HG02610 (cell line): ENCODE data around the gene DTHD1.

ENCODE experiments used
- ATAC-seq: cut with Tn5 transposase; IDR thresholded peaks from one replicate; pipeline ENCODE4 v1.9.1; 2021; ENCODE audit warnings: mild to moderate bottlenecking, moderate library complexity; ENCODE audit not compliant: unreplicated experiment

DTHD1 gene

DNA sequence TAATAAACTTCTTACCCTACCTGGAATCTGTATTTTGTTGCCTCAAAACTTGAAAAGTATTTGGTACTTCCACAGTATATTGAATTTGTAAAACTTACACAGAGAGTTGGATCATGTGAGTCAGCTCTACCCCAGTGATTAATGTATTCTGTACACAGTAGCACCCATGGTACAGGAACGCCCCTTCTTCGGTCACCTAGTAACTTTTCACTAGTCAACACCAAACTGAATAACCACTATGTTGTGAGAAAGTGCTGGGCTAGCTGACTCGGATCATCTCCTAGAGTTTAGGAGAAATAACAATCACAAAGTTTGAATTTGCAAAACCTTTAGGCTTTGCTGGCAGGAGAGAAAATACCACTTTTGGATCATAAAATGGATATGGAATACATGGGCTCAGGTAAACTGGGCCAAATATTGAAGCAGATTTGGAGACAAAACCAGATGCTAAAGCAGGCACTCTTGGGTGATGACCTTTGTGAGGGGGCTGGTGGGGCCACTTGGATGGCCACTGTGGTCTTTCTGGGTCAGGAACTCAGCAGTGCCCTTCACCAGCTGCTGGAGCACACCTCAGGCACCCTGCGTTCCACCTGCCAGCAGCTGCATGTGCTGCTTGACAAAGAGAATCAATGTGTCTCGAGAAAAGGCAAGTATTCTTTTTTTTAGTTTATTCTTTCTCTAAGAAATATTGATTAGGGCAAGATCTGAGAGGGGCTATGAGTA, at the start of gene DTHD1:
DTHD1 (plus strand) TSS at position 233 of the 723 bp plus-strand sequence; CDS start at position 376, 143 bp downstream.
- ATAC-seq = no peak

DNA sequence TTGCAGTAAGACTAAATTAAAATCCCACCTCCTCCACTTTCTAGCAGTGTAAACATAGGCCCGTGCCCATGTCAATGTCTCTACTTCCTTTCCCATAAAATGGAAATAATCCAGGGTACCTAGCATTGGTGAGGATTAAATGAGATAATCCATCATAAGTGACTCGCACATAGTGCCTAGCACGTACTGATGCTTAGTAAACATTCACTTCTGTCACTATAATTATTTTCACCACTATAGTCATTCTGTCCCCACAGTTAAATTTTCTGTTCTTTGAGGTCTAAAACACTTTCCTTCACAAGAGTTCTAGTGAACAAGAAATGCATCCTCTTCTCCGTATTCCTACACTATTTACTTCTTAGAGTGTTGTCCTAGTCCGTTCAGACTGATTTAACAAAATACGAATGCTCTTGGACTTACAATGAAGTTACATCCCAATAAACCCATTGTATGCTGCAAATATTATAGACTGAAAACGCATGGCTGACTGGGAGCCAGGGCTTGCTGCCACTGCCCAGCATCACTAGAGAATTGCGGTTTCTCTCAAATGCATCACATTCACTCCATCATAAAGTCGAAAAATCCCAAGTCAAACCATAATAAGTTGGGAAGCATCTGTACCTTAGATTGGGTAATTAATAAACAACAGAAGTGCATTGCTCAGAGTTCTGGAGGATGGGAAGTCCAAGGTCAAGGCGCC, 47.7 kb upstream of the DTHD1 start:
- no peak for ATAC-seq

DNA sequence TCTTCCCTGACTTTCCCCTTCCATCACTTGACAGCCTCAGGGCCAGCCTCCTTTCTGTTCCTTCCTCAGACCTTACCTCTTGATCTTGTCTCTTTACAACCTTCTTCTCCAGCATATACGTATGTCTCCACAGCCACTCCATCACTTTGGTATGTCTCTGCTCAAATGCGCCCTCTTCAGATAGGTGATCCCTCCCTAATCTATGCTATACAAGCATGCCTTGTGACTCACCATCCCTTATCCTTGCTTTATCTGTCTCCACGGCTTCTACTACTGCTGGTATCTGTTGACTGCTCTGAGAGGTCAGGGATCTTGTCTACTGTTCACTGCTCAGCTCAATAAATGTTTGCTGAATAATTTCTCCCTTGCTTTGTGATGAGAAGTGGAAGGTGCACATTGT, 46.1 kb upstream of the DTHD1 start:
- no peak for ATAC-seq

DNA sequence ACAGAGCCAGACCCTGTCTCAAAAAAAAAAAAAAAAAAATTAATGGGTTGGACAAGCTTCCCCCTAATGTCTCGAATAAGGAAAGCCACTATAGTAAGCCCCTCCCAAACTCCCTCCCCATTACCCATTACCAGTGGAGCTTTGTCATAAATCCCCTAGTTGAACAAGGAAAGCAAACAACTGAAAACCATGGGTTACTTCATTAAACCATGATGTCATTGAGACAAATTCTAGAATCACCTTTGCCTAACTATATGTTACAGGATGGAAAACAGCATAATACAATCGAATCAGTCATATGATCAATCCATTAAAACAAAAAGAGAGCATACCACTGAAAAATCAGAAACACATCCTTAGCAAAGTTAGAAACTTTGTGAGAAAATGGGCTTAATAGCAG, 45.3 kb upstream of the DTHD1 start:
- no peak for ATAC-seq

DNA sequence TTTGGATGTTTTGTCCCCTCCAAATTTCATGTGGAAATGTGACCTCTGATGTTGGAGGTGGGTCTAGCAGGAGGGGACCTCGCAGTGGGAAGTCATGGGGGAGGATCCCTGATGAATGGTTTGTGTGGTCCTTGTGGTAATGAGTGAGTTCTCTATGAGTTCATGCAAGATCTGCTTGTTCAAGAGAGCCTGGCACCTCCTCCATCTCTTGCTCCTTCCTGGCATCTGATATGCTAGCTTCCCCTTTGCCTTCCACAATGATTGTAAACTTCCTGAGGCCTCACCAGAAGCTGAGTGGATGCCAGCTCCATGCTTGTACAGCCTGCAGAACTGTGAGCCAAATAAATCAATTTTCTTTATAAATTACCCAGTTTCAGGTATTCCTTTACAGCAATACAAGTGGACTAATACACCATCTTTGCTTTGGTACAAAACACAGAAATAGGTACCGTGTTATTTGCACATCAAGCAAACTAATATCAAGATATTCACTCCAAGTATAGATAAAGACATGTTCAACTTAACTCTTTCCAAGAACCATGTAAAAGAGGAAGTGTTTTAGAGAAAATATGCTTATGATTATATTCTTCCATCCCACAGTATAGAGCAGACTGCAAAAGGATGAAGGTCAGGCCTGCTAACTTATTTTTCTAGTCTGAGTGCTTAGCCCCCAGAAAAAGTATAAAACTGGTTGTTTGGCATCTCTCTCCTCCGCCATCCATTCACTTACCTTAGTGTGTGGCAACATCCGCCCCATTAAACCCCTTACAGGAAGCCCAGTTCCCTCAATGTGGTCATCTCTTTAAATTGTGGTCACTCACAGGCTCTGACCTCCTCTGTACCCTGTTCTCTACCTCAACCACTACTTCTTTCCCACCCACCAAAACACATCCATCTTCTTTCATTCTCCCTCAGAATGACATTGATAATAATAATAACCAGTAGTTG, 43.8 kb upstream of the DTHD1 start:
- ATAC-seq = no peak

DNA sequence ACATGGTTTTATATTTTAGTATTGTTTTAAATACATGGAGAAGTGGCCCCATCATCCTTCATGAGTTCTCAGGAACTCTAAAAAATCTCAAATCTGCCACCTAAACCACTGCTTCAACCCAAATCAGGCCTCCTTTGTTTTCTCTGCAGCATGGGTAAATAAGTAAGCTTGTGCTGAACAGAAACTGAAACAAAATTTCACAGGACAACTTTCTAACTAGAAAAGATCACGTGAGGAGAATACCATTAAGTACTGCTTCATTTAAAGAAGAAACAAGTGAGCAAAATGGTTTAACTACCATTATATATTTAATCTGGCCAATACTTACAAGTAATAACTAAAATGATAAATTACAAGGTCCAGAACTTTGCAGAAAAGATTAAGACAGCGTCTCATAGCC, 39.6 kb upstream of the DTHD1 start:
- ATAC-seq = peak; percentile 45

DNA sequence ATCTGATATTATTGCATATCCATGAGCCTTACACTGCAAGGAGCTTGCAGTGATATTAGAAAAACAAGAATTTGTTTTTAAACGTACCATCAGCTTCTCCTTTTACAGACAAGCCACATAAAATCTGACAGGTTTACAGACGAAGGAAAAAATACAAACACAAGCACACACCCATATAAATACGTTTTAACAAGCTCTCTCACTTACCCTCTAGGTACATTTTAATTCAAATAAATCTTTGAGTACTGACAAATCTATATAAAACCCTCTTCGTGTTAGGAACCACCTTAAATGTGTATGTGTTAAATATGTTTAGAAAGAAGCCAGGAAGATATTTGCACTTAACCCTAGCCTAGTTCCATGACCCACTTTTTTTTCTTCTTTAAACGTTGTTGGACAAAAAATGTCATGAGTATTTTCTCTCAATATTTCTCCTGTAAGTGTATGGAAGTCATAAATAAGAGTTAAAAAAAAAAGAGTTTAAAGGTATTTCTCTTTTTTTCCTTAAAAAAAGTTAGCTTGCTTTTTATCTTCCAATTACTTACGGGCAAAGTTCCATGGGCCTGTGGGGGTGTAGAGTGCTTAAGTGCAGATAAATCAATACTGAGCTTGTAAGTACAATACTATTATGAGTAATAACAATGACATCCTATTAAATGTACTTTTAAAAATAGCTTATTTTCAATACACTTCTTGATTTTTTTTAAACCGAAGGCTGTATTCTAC, 38.6 kb upstream of the DTHD1 start:
- ATAC-seq = no peak

DNA sequence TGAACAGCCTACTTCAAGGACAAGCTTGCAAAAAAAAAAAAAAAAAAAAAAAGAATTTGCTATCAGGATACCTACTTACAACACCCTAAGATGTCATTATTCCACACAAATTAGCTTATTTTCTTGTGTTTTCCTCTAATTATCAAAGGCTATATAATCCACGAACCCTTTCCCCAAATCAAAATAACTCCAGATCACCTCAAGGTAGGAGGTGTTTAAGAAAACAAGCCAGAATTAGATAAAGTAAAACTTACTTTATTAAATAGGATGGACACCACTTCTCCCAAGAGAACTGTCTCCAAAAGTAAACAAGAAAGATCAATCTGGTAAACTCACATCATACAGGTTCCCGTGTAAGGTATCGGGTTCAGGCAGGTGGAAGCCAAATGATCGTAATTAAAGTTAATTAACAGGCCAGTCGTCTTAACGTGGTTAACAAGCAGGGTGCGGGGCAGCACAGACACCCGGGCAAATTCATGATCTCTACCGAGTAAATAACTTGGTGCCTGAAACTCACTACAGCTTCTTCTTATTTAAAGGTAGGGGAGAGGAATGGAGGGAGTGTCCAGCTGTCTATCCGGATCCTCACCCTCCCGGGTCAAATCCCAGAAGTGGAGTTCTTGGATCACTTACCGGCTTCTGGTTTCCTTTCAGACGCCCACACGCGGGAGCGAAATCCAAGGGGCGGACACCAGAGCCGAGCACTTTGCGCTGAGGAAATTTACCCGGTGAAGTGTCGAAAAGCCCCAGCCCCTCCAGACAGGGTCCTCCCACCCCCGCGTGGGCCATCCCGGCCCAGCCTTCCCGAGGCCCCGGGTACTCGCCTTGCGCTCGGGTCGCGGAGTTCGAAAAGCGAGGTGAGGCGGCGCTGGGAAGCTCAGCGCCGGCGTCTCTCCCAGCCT, 37.8 kb upstream of the DTHD1 start:
- ATAC-seq = peak; percentile 28

DNA sequence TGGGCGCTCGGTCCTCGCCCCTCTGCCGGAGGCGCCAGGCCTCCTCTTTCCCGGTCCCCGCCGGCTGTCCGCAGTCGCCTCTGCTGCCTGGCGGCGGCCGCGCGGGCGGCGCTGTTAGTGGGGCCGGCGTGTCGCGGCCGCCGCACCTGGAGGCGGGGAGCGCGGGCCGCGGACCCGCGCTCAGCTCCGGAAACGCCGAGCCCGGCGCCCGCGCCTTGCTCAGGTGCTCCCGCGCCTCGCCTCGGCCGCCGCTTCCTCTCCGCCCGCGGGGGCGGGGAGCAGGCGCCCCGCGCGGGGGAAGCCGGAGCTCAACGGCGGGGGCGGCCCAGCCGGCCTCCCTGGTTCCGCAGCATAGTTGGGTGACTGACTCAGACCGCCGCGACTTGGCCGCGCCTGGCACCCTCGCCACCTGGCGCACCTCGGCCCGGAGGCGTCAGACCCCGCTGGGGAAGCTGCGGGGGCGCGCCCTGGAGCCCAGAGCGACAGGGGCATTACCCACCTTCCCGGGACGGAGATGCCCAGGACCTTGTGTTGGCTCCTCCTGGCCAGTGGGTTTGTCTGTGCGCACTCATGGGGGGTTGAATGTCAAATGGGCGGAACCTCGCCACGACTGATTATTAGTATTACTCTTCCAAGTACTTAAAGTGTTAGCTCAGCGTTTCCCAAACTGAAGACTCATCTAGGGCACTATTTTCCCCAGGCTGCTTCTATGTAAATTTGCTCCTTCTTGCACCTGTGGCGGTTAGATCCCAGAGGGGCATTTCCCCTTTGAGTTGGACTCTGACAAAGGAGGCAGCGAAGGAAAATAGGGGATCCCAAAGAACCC, 36.9 kb upstream of the DTHD1 start, which contains the start of gene ARAP2:
ARAP2 (minus strand) TSS at position 258 of the 826 bp plus-strand sequence. CDS start 15,028 bp downstream, outside the sequence.
- peak; percentile 66 for ATAC-seq

DNA sequence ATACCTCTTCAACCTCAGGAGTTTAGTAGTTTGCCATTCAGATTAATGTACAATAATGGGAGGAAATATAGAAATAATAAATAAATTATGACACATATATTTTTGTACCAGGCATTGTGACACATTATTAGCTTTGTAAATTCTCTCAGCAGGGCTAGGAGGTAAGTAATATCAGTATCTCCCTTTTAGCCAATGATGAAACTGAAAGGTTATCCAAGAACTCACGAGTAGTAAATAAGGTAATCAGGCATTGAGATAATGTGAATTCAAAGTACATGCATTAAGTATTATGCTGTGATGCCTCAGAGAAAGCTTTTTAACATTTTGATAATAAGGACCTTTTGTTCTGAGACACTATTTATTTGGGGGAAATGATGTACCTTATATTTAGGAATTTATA, 31.8 kb upstream of the DTHD1 start:
- ATAC-seq = peak; percentile 62

DNA sequence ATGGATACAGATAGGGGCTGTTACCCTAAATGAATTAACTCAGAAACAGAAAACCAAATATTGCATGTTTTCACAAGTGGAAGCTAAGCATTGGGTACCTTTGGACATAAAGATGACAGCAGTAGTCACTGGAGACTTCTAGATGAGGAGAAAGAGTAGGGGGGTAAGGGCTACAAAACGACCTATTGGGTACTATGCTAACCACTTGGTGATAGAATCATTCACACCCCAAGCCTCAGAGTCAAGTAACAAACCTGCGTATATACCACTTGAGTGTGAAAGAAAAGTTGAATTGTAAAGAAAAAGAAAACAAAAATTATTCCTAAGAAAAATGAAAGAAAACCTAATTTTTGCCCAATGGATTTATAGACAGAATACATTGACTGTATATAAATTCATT, 29.4 kb upstream of the DTHD1 start:
- no peak for ATAC-seq

DNA sequence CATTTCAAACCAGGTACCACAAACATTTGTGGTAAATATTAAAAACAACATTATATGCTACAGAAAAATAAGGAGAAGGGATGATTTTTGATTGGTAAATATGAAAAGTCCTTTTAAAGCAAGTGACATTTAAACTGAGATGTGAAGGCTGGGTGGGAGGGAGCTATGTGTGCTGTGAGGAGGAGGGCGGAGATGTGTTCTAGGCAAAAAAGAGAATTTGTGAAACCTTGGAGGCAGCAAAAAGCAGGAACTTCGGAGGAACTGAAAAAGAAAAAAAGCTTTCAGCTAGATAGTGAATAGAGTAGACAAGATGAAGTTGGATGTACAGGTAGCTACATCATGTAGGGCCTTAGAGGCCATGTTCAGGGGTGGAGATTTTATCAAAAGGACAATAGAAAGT, 27.0 kb upstream of the DTHD1 start:
- ATAC-seq = no peak

DNA sequence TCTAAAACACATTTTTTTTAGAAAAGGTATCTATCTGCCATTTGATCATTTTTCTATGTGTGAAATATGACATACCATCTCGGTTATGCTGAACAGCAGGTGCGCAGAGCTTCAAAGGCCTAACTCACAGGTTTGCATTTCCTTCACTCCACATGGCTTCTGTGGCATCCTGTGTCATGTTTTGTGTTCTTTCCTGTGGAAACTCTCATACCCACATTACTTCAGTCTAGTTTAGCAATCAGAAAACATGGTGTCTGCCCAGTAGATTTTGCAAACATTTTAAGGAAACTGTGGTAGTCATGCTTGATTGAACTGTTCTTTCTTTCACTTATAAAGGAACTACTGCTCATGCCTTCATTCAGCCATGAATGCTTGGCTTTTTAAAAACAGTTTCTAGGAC, 25.8 kb upstream of the DTHD1 start:
- peak; percentile 79 for ATAC-seq

DNA sequence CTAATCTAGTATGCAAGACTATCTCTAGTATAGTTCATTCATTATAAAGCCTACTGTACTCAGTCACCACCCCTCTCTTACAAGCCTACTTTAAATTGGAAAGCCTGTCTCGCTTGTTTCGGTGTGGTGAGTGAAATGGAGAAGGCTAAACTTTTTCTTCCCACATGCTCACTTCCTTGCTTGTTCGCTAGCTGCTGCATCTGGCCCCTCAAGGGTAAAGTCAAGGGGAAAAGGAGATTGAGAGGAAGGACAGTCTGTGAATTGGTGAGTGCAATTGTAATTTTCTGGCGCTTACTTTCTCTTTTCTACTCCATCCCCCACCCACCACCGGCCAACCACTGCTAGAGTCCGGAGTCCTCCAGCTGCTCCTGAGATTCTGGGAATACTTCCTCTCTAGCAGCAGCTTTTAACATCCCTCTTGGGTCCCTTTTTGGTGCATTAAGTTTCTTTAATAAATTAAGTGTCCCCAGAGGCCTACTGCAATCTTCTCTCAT, 25.0 kb upstream of the DTHD1 start:
- ATAC-seq = peak; percentile 73

DNA sequence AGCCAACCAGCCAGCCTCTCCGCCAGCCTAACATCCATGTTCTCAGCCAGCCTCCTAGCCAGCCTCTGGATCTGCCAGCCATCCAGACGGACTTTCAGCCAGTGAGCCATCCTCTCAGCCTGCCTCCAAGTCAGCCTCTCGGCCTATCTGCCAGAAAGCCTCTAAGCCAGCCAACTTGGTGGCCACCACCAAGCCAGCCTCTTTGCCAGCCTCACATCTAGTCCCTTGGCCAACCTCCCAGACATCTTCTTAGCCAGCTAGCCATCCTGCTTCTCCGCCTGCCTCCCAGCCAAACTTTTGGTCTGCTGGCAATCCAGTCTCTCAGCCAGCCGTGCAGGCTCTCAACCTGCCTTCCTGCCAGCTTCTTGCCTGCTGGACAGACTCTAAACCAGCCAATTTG, 20.7 kb upstream of the DTHD1 start:
- no peak for ATAC-seq

DNA sequence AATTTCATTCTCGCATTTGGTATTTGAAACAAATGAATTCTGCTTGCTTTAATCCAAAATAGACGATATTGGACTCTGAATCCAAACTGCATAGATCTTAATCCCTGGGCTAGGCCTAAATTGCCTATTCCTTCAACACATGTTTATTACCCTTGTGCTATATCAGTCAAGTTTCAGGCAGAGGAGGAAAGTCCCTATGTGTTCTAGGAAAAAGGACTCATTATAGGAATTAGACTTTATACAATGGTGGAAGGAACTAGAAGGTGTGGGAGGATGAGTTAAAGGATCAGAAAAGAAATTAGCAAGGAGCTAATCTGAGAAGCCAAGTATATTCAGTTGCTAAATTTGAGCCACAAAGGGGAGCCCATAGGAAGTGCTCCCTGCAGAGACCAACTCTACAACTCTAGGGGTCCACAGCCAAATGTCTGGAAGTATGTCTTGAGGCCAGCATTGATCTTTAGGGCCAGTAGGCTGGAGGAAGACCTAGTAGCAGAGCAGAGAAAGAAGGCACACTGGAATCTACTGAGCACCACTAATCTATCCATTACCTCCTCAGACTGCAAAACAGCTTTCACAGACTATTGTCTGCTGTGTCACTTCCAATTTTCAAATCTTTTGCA, 17.1 kb upstream of the DTHD1 start:
- no peak for ATAC-seq

DNA sequence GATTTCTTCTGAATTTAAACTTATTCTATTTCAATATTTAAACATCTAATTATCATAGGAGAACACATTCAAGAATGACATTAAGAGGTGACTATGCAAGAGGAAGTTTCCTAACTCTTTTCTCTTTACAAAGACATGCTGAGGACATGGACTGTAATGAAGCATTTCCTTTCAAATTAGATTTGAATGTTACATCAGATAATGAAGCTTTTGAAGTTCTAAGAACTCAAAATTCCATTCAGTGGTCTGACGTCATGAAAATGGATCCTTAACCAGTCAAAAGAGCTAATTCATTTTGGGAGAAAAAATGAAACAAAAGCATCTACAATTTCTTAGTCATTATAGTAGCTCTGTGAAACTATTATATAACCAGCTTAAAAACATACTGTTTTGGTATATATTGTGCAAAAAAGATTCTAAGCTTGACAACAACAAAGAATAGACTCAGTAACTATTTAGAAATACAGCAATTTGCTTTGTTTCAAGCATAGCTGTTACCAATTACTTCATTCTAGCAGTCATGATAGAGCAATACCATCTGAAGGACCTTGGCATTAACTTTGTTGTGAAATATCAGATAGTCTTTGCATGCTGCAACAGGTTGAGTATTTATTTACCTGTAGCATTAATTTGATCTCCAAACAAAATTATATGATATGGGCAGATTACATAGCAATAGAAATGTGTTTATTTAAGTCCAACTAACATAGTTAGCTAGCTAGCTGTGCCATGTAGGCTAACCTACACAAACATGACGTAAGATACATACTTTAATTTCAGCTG, 13.7 kb upstream of the DTHD1 start:
- ATAC-seq = no peak
